Measurements from ENCODE around the gene RPTOR.

RPTOR gene

GRCh38 chr17:80675438-80676095, 130.9 kb downstream of the RPTOR start:
- TF ChIP-seq GATA3 (IDR thresholded peaks at IDR 0.05; ENCODE audit: low read depth, low read length) = no peak
- no peak for TF ChIP-seq GATA2 (IDR thresholded peaks at IDR 0.05; ENCODE audit: low read depth, low read length)

GRCh38 chr17:80676096-80676466, 131.4 kb downstream of the RPTOR start:
- TF ChIP-seq GATA3 (IDR thresholded peaks at IDR 0.05; ENCODE audit: low read depth, low read length) (no peak), GATA2 (IDR thresholded peaks at IDR 0.05; ENCODE audit: low read depth, low read length) (no peak)

GRCh38 chr17:80676564-80676963, 131.9 kb downstream of the RPTOR start:
- no peak for TF ChIP-seq GATA3 (IDR thresholded peaks at IDR 0.05; ENCODE audit: low read depth, low read length)
- no peak for TF ChIP-seq GATA2 (IDR thresholded peaks at IDR 0.05; ENCODE audit: low read depth, low read length)

- TF ChIP-seq GATA3 (IDR thresholded peaks at IDR 0.05; ENCODE audit: low read depth, low read length) (no peak), GATA2 (IDR thresholded peaks at IDR 0.05; ENCODE audit: low read depth, low read length) (no peak)
Observed at GRCh38 chr17:80677214-80677756, 132.6 kb downstream of the RPTOR start.

- TF ChIP-seq GATA3 (IDR thresholded peaks at IDR 0.05; ENCODE audit: low read depth, low read length) (no peak), GATA2 (IDR thresholded peaks at IDR 0.05; ENCODE audit: low read depth, low read length) (no peak)
Observed at GRCh38 chr17:80679816-80680215, 135.2 kb downstream of the RPTOR start.

GRCh38 chr17:80681215-80681614, 136.6 kb downstream of the RPTOR start:
- TF ChIP-seq GATA3 (IDR thresholded peaks at IDR 0.05; ENCODE audit: low read depth, low read length) = no peak
- no peak for TF ChIP-seq GATA2 (IDR thresholded peaks at IDR 0.05; ENCODE audit: low read depth, low read length)

GRCh38 chr17:80682372-80682771, 137.7 kb downstream of the RPTOR start:
- TF ChIP-seq GATA2 (IDR thresholded peaks at IDR 0.05; ENCODE audit: low read depth, low read length) = no peak

GRCh38 chr17:80683625-80684104, 139.0 kb downstream of the RPTOR start:
- TF ChIP-seq GATA2 (IDR thresholded peaks at IDR 0.05; ENCODE audit: low read depth, low read length) (no peak), GATA3 (IDR thresholded peaks at IDR 0.05; ENCODE audit: low read depth, low read length) (no peak)

- TF ChIP-seq GATA3 (IDR thresholded peaks at IDR 0.05; ENCODE audit: low read depth, low read length) (no peak), GATA2 (IDR thresholded peaks at IDR 0.05; ENCODE audit: low read depth, low read length) (no peak)
Observed at GRCh38 chr17:80687839-80688238, 143.2 kb downstream of the RPTOR start.

- TF ChIP-seq GATA3 (IDR thresholded peaks at IDR 0.05; ENCODE audit: low read depth, low read length) (no peak), GATA2 (IDR thresholded peaks at IDR 0.05; ENCODE audit: low read depth, low read length) (no peak)
Observed at GRCh38 chr17:80689129-80689619, 144.5 kb downstream of the RPTOR start.

GRCh38 chr17:80691784-80692183, 147.1 kb downstream of the RPTOR start:
- TF ChIP-seq GATA3 (IDR thresholded peaks at IDR 0.05; ENCODE audit: low read depth, low read length) = no peak
- no peak for TF ChIP-seq GATA2 (IDR thresholded peaks at IDR 0.05; ENCODE audit: low read depth, low read length)

GRCh38 chr17:80692931-80693467, 148.4 kb downstream of the RPTOR start:
- TF ChIP-seq GATA3 (IDR thresholded peaks at IDR 0.05; ENCODE audit: low read depth, low read length) = no peak
- 0 out of 2 replicates have a peak, but pooled peaks have one; percentile 11 for TF ChIP-seq GATA2 (IDR thresholded peaks at IDR 0.05; ENCODE audit: low read depth, low read length)

- TF ChIP-seq GATA2 (IDR thresholded peaks at IDR 0.05; ENCODE audit: low read depth, low read length) (no peak), GATA3 (IDR thresholded peaks at IDR 0.05; ENCODE audit: low read depth, low read length) (no peak)
Observed at GRCh38 chr17:80693511-80693910, 148.9 kb downstream of the RPTOR start.

- TF ChIP-seq GATA3 (IDR thresholded peaks at IDR 0.05; ENCODE audit: low read depth, low read length) (no peak), GATA2 (IDR thresholded peaks at IDR 0.05; ENCODE audit: low read depth, low read length) (no peak)
Observed at GRCh38 chr17:80694085-80694991, 149.7 kb downstream of the RPTOR start.
